HEK293 (cell line): ENCODE data around the gene GYPC.

Experiments used
- CTCF ChIA-PET: fragments of 350-600 bp; formaldehyde crosslinking; extraction: SDS; loops from one replicate; lab custom pipeline; 2021; ENCODE audit warnings: antibody characterized with exemption; lab: Yijun Ruan, JAX
- POLR2A ChIA-PET: fragments of 300-600 bp; formaldehyde crosslinking; extraction: SDS; loops from one replicate; lab custom pipeline; 2020; ENCODE audit warnings: antibody characterized with exemption, inconsistent platforms; lab: Yijun Ruan, JAX
- H3K27ac ChIP-seq: fragments of 200-500 bp; sonication (Bioruptor generic); 2 replicates; pipeline ENCODE4 v1.5.1; 2014; ENCODE audit warnings: low read depth, low read length, control low read depth, inconsistent platforms; ENCODE audit errors: extremely low read depth
- H3K36me3 ChIP-seq, 2 experiments: fragments of 200-500 bp in 1 of 2; sonication (Bioruptor generic) in 1 of 2; 1 replicate in 1 of 2; 2 replicates in 1 of 2; pipeline ENCODE4 v1.5.1; 2014 to 2017; ENCODE audit warnings: inconsistent platforms in 2 of 2, low read length in 2 of 2; ENCODE audit not compliant: control insufficient read depth in 2 of 2, insufficient read depth in 1 of 2
- H3K4me1 ChIP-seq: fragments of 200-500 bp; sonication (Bioruptor generic); 2 replicates; pipeline ENCODE4 v1.5.1; 2014; ENCODE audit warnings: mild to moderate bottlenecking, low read length, inconsistent platforms; ENCODE audit not compliant: control insufficient read depth, insufficient read depth
- H3K4me3 ChIP-seq: 2 replicates; pipeline ENCODE4 v1.5.1; 2011; ENCODE audit warnings: low read depth, mild to moderate bottlenecking, control low read depth, low read length, moderate library complexity
- H3K9me3 ChIP-seq: fragments of 200-500 bp; sonication (Bioruptor generic); 2 replicates; pipeline ENCODE4 v1.5.1; 2014; ENCODE audit warnings: low read depth, low read length, inconsistent platforms; ENCODE audit not compliant: control insufficient read depth, insufficient read depth
- HOXC10 ChIP-seq: sonication (generic); formaldehyde crosslinking; IDR thresholded peaks from 2 replicates; pipeline ENCODE4 v1.8.1; 2023; ENCODE audit warnings: mild to moderate bottlenecking, missing genetic modification reagents
- IKZF3 ChIP-seq: fragments of 450-650 bp; IDR thresholded peaks from 2 replicates; pipeline ENCODE4 v1.5.0; 2018; ENCODE audit warnings: missing biosample characterization, mild to moderate bottlenecking, missing genetic modification characterization, moderate library complexity
- MZF1 ChIP-seq: fragments of 450-650 bp; formaldehyde crosslinking; IDR thresholded peaks from 2 replicates; pipeline ENCODE4 v1.5.1; 2017; ENCODE audit warnings: missing biosample characterization, missing genetic modification characterization, borderline replicate concordance
- OVOL3 ChIP-seq: fragments of 450-650 bp; formaldehyde crosslinking; IDR thresholded peaks from 2 replicates; pipeline ENCODE4 v1.5.1; 2016; ENCODE audit warnings: missing biosample characterization, missing genetic modification characterization
- RBAK ChIP-seq: fragments of 450-650 bp; formaldehyde crosslinking; IDR thresholded peaks from 2 replicates; pipeline ENCODE4 v1.5.1; 2016; ENCODE audit warnings: missing biosample characterization, missing genetic modification characterization
- ZBTB17 ChIP-seq: fragments of 450-650 bp; formaldehyde crosslinking; IDR thresholded peaks from 2 replicates; pipeline ENCODE4 v1.5.1; 2016; ENCODE audit warnings: missing biosample characterization, missing genetic modification characterization
- ZBTB48 ChIP-seq: fragments of 450-650 bp; formaldehyde crosslinking; IDR thresholded peaks from 2 replicates; pipeline ENCODE4 v1.5.1; 2016; ENCODE audit warnings: missing biosample characterization, missing genetic modification characterization
- ZFP69B ChIP-seq: fragments of 450-650 bp; formaldehyde crosslinking; IDR thresholded peaks from 2 replicates; pipeline ENCODE4 v1.5.1; 2016; ENCODE audit warnings: missing biosample characterization, missing genetic modification characterization
- ZNF114 ChIP-seq: fragments of 450-650 bp; formaldehyde crosslinking; IDR thresholded peaks from 2 replicates; pipeline ENCODE4 v1.5.0; 2017; ENCODE audit warnings: missing biosample characterization, missing genetic modification characterization
- ZNF138 ChIP-seq: fragments of 450-650 bp; formaldehyde crosslinking; IDR thresholded peaks from 2 replicates; pipeline ENCODE4 v1.5.1; 2016; ENCODE audit warnings: missing biosample characterization, missing genetic modification characterization, borderline replicate concordance
- ZNF157 ChIP-seq: fragments of 450-650 bp; formaldehyde crosslinking; IDR thresholded peaks from 2 replicates; pipeline ENCODE4 v1.5.1; 2016; ENCODE audit warnings: missing biosample characterization, missing genetic modification characterization
- ZNF214 ChIP-seq: fragments of 450-650 bp; formaldehyde crosslinking; IDR thresholded peaks from 2 replicates; pipeline ENCODE4 v1.5.1; 2017; ENCODE audit warnings: missing biosample characterization, mild to moderate bottlenecking, missing genetic modification characterization, borderline replicate concordance
- ZNF223 ChIP-seq: fragments of 450-650 bp; formaldehyde crosslinking; IDR thresholded peaks from 2 replicates; pipeline ENCODE4 v1.5.1; 2016; ENCODE audit warnings: missing biosample characterization, missing genetic modification characterization
- ZNF23 ChIP-seq: fragments of 450-650 bp; formaldehyde crosslinking; IDR thresholded peaks from 2 replicates; pipeline ENCODE4 v1.5.1; 2016; ENCODE audit warnings: missing biosample characterization, missing genetic modification characterization, borderline replicate concordance
- ZNF354C ChIP-seq: fragments of 450-650 bp; formaldehyde crosslinking; IDR thresholded peaks from 2 replicates; pipeline ENCODE4 v1.5.1; 2016; ENCODE audit warnings: missing biosample characterization, missing genetic modification characterization, low read depth, borderline replicate concordance
- ZNF416 ChIP-seq: fragments of 450-650 bp; formaldehyde crosslinking; IDR thresholded peaks from 2 replicates; pipeline ENCODE4 v1.5.1; 2016; ENCODE audit warnings: missing biosample characterization, missing genetic modification characterization
- ZNF433 ChIP-seq: fragments of 450-650 bp; formaldehyde crosslinking; IDR thresholded peaks from 2 replicates; pipeline ENCODE4 v1.5.1; 2016; ENCODE audit warnings: missing biosample characterization, missing genetic modification characterization, low read depth
- ZNF48 ChIP-seq: fragments of 450-650 bp; formaldehyde crosslinking; IDR thresholded peaks from 2 replicates; pipeline ENCODE4 v1.5.1; 2016; ENCODE audit warnings: missing biosample characterization, missing genetic modification characterization
- ZNF529 ChIP-seq: fragments of 450-650 bp; formaldehyde crosslinking; IDR thresholded peaks from 2 replicates; pipeline ENCODE4 v1.5.1; 2017; ENCODE audit warnings: missing genetic modification characterization, missing biosample characterization; ENCODE audit not compliant: insufficient replicate concordance
- ZNF571 ChIP-seq: fragments of 450-650 bp; formaldehyde crosslinking; IDR thresholded peaks from 2 replicates; pipeline ENCODE4 v1.5.0; 2017; ENCODE audit warnings: missing biosample characterization, missing genetic modification characterization
- ZNF624 ChIP-seq: fragments of 450-650 bp; formaldehyde crosslinking; IDR thresholded peaks from 2 replicates; pipeline ENCODE4 v1.5.1; 2017; ENCODE audit warnings: missing biosample characterization, missing genetic modification characterization
- ZNF626 ChIP-seq: fragments of 450-650 bp; sonication (Bioruptor Pico); formaldehyde crosslinking; IDR thresholded peaks from 2 replicates; pipeline ENCODE4 v1.5.1; 2018; ENCODE audit warnings: missing biosample characterization, missing genetic modification characterization, inconsistent platforms
- ZNF670 ChIP-seq: fragments of 450-650 bp; formaldehyde crosslinking; IDR thresholded peaks from 2 replicates; pipeline ENCODE4 v1.5.1; 2016; ENCODE audit warnings: missing biosample characterization, missing genetic modification characterization, low read depth
- ZNF677 ChIP-seq: fragments of 450-650 bp; IDR thresholded peaks from 2 replicates; pipeline ENCODE4 v1.5.0; 2018; ENCODE audit warnings: missing biosample characterization, mild to moderate bottlenecking, missing genetic modification characterization, moderate library complexity
- ZNF76 ChIP-seq: fragments of 450-650 bp; formaldehyde crosslinking; IDR thresholded peaks from 2 replicates; pipeline ENCODE4; 2016; ENCODE audit warnings: low read depth, missing biosample characterization, missing genetic modification characterization, borderline replicate concordance
- ZNF776 ChIP-seq: fragments of 450-650 bp; formaldehyde crosslinking; IDR thresholded peaks from 2 replicates; pipeline ENCODE4 v1.5.0; 2017; ENCODE audit warnings: missing biosample characterization, missing genetic modification characterization, borderline replicate concordance
- ZNF777 ChIP-seq: fragments of 450-650 bp; formaldehyde crosslinking; IDR thresholded peaks from 2 replicates; pipeline ENCODE4 v1.5.1; 2017; ENCODE audit warnings: missing biosample characterization, missing genetic modification characterization, borderline replicate concordance
- TF ChIP-seq, protein P1 (sequence below): fragments of 450-650 bp; formaldehyde crosslinking; IDR thresholded peaks from 2 replicates; pipeline ENCODE4 v1.5.1; 2016; ENCODE audit warnings: missing biosample characterization, missing genetic modification characterization
- TF ChIP-seq, protein P2 (sequence below): fragments of 450-650 bp; formaldehyde crosslinking; IDR thresholded peaks from 2 replicates; pipeline ENCODE4 v1.5.1; 2016; ENCODE audit warnings: missing biosample characterization, missing genetic modification characterization
- TF ChIP-seq, protein P3 (sequence below): fragments of 450-650 bp; formaldehyde crosslinking; IDR thresholded peaks from 2 replicates; pipeline ENCODE4 v1.5.1; 2016; ENCODE audit warnings: missing biosample characterization, missing genetic modification characterization

Gene GYPC

DNA sequence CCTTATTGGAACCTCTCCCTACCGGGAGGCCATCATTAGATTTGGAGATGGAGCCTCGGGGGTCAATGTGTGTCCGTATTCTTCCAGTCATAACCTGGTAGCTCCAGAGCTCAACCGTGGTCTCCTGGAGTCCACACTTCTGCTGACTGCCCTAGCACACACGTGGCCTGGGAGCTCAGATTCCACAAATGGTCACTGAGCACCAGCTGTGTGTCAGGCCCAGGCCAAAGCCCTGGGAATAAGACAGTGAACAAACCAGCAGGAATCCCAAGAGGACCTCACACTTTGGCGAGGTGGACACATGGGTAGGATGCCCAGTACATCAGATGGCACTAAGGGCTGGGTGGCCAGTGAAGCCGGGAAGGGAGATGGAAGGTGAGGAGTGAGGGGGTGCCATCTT lies 15.5 kb downstream of the GYPC start:
- CTCF ChIA-PET = no interaction called here
- POLR2A ChIA-PET = no interaction called here
- Histone ChIP-seq H3K4me3 (no peak overlapping the region), H3K9me3 (no peaks in the 10 kb centered on the region), H3K4me1 (no peaks in the 10 kb centered on the region), H3K27ac (no peak overlapping the region), H3K36me3 (no peaks in the 10 kb centered on the region)
- TF ChIP-seq ZNF354C (tag by site-specific recombination) (no peak), ZNF776 (tag by site-specific recombination) (no peak), ZNF114 (no peak), ZNF433 (tag by site-specific recombination) (no peak), ZNF626 (tag by site-specific recombination) (no peak), MZF1 (tag by site-specific recombination) (no peak), ZNF157 (tag by site-specific recombination) (no peak), ZNF138 (no peak), ZNF571 (tag by site-specific recombination) (no peak), ZNF529 (tag by site-specific recombination) (no peak), HOXC10 (no peak), ZNF624 (tag by site-specific recombination) (no peak), ZNF23 (no peak), IKZF3 (no peak)
- TF ChIP-seq, protein P1, sequence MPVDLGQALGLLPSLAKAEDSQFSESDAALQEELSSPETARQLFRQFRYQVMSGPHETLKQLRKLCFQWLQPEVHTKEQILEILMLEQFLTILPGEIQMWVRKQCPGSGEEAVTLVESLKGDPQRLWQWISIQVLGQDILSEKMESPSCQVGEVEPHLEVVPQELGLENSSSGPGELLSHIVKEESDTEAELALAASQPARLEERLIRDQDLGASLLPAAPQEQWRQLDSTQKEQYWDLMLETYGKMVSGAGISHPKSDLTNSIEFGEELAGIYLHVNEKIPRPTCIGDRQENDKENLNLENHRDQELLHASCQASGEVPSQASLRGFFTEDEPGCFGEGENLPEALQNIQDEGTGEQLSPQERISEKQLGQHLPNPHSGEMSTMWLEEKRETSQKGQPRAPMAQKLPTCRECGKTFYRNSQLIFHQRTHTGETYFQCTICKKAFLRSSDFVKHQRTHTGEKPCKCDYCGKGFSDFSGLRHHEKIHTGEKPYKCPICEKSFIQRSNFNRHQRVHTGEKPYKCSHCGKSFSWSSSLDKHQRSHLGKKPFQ (tag by site-specific recombination) = no peak
- TF ChIP-seq, protein P2, sequence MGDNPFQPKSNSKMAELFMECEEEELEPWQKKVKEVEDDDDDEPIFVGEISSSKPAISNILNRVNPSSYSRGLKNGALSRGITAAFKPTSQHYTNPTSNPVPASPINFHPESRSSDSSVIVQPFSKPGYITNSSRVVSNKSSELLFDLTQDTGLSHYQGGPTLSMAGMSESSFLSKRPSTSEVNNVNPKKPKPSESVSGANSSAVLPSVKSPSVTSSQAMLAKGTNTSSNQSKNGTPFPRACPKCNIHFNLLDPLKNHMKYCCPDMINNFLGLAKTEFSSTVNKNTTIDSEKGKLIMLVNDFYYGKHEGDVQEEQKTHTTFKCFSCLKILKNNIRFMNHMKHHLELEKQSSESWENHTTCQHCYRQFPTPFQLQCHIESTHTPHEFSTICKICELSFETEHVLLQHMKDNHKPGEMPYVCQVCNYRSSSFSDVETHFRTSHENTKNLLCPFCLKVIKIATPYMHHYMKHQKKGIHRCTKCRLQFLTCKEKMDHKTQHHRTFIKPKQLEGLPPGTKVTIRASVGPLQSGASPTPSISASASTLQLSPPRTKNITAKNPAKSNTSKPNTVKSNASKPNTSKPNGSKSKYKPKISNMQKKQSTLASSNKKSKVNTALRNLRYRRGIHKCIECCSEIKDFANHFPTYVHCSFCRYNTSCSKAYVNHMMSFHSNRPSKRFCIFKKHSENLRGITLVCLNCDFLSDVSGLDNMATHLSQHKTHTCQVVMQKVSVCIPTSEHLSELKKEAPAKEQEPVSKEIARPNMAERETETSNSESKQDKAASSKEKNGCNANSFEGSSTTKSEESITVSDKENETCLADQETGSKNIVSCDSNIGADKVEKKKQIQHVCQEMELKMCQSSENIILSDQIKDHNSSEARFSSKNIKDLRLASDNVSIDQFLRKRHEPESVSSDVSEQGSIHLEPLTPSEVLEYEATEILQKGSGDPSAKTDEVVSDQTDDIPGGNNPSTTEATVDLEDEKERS (tag by site-specific recombination) = no peak

DNA sequence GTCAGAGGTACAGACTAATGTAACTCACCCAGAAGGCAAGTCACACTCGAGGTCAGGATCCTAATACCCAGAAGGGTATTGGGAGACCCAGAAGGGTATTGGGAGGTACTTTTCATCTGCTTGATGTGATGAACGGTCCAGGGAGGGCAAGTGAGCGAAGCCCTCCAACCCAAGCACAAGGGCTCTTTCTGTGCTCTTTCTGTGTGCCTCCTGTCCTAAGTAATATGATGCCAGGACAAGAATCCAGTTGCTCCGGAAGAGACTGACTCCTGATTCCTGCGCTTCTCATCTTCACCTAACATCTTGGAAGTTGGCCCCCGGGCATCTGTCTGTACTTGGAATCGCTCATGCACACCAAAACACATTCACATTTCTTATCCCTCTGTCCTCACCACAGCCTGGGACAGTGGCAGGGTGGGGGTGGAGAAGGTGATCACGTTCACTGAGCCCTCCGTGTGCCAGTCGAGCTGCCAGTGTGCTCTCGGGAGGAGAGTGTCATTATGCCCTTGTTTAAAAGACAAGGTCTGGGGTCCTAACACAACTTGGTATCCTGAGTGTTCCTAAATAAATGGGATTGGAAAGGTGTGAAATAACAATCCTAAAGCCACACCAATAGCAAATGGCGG lies 17.1 kb downstream of the GYPC start:
- no peak overlapping the region for H3K4me3 ChIP-seq
- H3K9me3 ChIP-seq = no peaks in the 10 kb centered on the region
- no peak overlapping the region for H3K27ac ChIP-seq
- no peaks in the 10 kb centered on the region for H3K4me1 ChIP-seq
- H3K36me3 ChIP-seq = no peaks in the 10 kb centered on the region
- POLR2A ChIA-PET = no interaction called here
- CTCF ChIA-PET = interaction anchor here (0.5 to 0.6 kb wide), 3 partner anchors 38 to 104 kb away, joined by 3 to 6 read pairs (median 3); no protein-coding TSS in a partner anchor
- TF ChIP-seq ZNF223 (tag by site-specific recombination) = no peak
- TF ChIP-seq ZNF76 (tag by site-specific recombination) = no peak
- no peak for TF ChIP-seq RBAK (tag by site-specific recombination)
- no peak for TF ChIP-seq OVOL3 (tag by site-specific recombination)
- TF ChIP-seq ZNF777 (tag by site-specific recombination) = no peak
- TF ChIP-seq ZNF670 (tag by site-specific recombination) = no peak
- no peak for TF ChIP-seq ZNF214
- no peak for TF ChIP-seq ZNF48 (tag by site-specific recombination)
- TF ChIP-seq ZBTB17 (tag by site-specific recombination) = no peak
- no peak for TF ChIP-seq ZFP69B
- TF ChIP-seq ZNF416 (tag by site-specific recombination) = no peak
- no peak for TF ChIP-seq ZNF677
- TF ChIP-seq, protein P3, sequence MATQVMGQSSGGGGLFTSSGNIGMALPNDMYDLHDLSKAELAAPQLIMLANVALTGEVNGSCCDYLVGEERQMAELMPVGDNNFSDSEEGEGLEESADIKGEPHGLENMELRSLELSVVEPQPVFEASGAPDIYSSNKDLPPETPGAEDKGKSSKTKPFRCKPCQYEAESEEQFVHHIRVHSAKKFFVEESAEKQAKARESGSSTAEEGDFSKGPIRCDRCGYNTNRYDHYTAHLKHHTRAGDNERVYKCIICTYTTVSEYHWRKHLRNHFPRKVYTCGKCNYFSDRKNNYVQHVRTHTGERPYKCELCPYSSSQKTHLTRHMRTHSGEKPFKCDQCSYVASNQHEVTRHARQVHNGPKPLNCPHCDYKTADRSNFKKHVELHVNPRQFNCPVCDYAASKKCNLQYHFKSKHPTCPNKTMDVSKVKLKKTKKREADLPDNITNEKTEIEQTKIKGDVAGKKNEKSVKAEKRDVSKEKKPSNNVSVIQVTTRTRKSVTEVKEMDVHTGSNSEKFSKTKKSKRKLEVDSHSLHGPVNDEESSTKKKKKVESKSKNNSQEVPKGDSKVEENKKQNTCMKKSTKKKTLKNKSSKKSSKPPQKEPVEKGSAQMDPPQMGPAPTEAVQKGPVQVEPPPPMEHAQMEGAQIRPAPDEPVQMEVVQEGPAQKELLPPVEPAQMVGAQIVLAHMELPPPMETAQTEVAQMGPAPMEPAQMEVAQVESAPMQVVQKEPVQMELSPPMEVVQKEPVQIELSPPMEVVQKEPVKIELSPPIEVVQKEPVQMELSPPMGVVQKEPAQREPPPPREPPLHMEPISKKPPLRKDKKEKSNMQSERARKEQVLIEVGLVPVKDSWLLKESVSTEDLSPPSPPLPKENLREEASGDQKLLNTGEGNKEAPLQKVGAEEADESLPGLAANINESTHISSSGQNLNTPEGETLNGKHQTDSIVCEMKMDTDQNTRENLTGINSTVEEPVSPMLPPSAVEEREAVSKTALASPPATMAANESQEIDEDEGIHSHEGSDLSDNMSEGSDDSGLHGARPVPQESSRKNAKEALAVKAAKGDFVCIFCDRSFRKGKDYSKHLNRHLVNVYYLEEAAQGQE = no peak
- TF ChIP-seq ZBTB48 (tag by site-specific recombination) = no peak
